Naive thymus-derived CD4-positive, alpha-beta T cell (primary cell): ENCODE measurements around the gene ZSWIM8. TPM values are rescaled to one million over a fixed set of nuclear protein-coding genes. Genes with fewer than 3 reads are reported as not detected.

Source experiments
- ATAC-seq: fragments of 150-1000 bp; cut with Tn5 transposase; 2 replicates; pipeline ENCODE4 v1.10.0; 2021; ENCODE audit warnings: mild to moderate bottlenecking, moderate library complexity
- CTCF ChIA-PET: fragments of 350-600 bp; sonication (Branson Sonifier 250); formaldehyde crosslinking; loops from one replicate; lab custom pipeline; 2021; ENCODE audit warnings: antibody characterized with exemption; lab: Charles Lee
- POLR2A ChIA-PET: fragments of 350-600 bp; sonication (Branson Sonifier 250); formaldehyde crosslinking; loops from one replicate; lab custom pipeline; 2021; ENCODE audit warnings: antibody characterized with exemption, inconsistent platforms; lab: Charles Lee
- DNase-seq, 9 donors: peaks; one replicate each; pipeline versions ENCODE4 v3.0.0 to v3.0.0-alpha.2; 2020 to 2022; ENCODE audit warnings: mixed read lengths in 1 of 9
- H3K27ac ChIP-seq: one replicate; pipeline ENCODE4 v1.7.0; 2013; ENCODE audit warnings: mild to moderate bottlenecking, low read depth, low read length, moderate library complexity
- H3K27me3 ChIP-seq, 2 donors: one replicate each; pipeline ENCODE4 v1.7.0; 2013; ENCODE audit warnings: low read length in 2 of 2, mild to moderate bottlenecking in 2 of 2, moderate library complexity in 2 of 2; ENCODE audit not compliant: control insufficient read depth in 2 of 2, insufficient read depth in 2 of 2
- H3K36me3 ChIP-seq, 3 experiments: 1 replicate in 2 of 3; 2 replicates in 1 of 3; pipeline ENCODE4 v1.7.0; 2013; ENCODE audit warnings: low read length in 3 of 3, mild to moderate bottlenecking in 3 of 3, moderate library complexity in 1 of 3; ENCODE audit not compliant: insufficient read depth in 3 of 3, control insufficient read depth in 2 of 3
- H3K4me1 ChIP-seq, 2 donors: one replicate each; pipeline ENCODE4 v1.7.0; 2013; ENCODE audit warnings: low read length in 2 of 2, mild to moderate bottlenecking in 2 of 2, moderate library complexity in 1 of 2; ENCODE audit not compliant: control insufficient read depth in 2 of 2, insufficient read depth in 2 of 2
- H3K4me3 ChIP-seq: 2 replicates; pipeline ENCODE4 v1.7.0; 2013; ENCODE audit warnings: mild to moderate bottlenecking, low read length
- H3K9me3 ChIP-seq, 3 experiments: 1 replicate in 2 of 3; 2 replicates in 1 of 3; pipeline ENCODE4 v1.7.0; 2013; ENCODE audit warnings: low read length in 3 of 3; ENCODE audit not compliant: control insufficient read depth in 2 of 3
- H3K27ac Mint-ChIP-seq, 9 donors: one replicate each; pipeline ENCODE4 v1.8.0; 2020 to 2022; ENCODE audit warnings: mixed read lengths in 9 of 9, mild to moderate bottlenecking in 8 of 9, moderate library complexity in 5 of 9, inconsistent platforms in 2 of 9
- H3K27me3 Mint-ChIP-seq, 5 donors: one replicate each; pipeline ENCODE4 v1.8.0; 2021 to 2022; ENCODE audit warnings: mixed read lengths in 5 of 5, mild to moderate bottlenecking in 1 of 5
- H3K36me3 Mint-ChIP-seq, 5 donors: one replicate each; pipeline ENCODE4 v1.8.0; 2020 to 2022; ENCODE audit warnings: mixed read lengths in 5 of 5, mild to moderate bottlenecking in 3 of 5, inconsistent platforms in 1 of 5
- H3K4me1 Mint-ChIP-seq, 7 donors: one replicate each; pipeline ENCODE4 v1.8.0; 2020 to 2022; ENCODE audit warnings: mixed read lengths in 7 of 7, mild to moderate bottlenecking in 3 of 7, inconsistent platforms in 1 of 7
- H3K4me3 Mint-ChIP-seq, 10 donors: one replicate each; pipeline ENCODE4 v1.8.0; 2020 to 2022; ENCODE audit warnings: mild to moderate bottlenecking in 10 of 10, mixed read lengths in 10 of 10, moderate library complexity in 6 of 10, inconsistent platforms in 2 of 10
- H3K9me3 Mint-ChIP-seq, 11 donors: one replicate each; pipeline ENCODE4 v1.8.0; 2020 to 2022; ENCODE audit warnings: mixed read lengths in 11 of 11, mild to moderate bottlenecking in 4 of 11, inconsistent platforms in 1 of 11, moderate library complexity in 1 of 11
- intact Hi-C, 2 donors: fragments of 100-400 bp; cut with micrococcal nuclease; formaldehyde crosslinking; loops; one replicate each; pipeline ENCODE4 v1.15.1; 2023
- polyA plus RNA-seq, 2 donors: library from polyadenylated mRNA; unstranded; fragments of 300-500 nt; fragmentation: Illumina TruSeq; gene quantifications; one replicate each; pipeline ENCODE4 v1.2.3, GENCODE V29; 2021
- total RNA-seq, 6 experiments: library from RNA in 5 of 6; stranded (reverse) in 5 of 6; gene quantifications; 1 replicate in 5 of 6; 2 replicates in 1 of 6; pipeline ENCODE4 v1.2.3 and lab custom pipeline; 2021 to 2026

The ZSWIM8 gene
- total and polyA plus RNA-seq, 7 experiments from 2014 or later = 9.9 to 102 (median 82.0) TPM

GRCh38 chr10:73761781-73762180 lies 23.6 kb upstream of the ZSWIM8 start:
- H3K4me1 Mint-ChIP-seq = peaks cover 15 to 51% (median 32%) of the 10 kb centered on the region in 7 donors
- no peaks in the 10 kb centered on the region for H3K27me3 Mint-ChIP-seq
- no peak for ATAC-seq
- H3K27ac Mint-ChIP-seq = peak overlapping the region in 5 of 9 donors; percentile 16 to 82 (median 56)
- no peak overlapping the region for H3K4me3 Mint-ChIP-seq
- Histone ChIP-seq H3K4me3 (no peak overlapping the region), H3K27me3 (no peaks in the 10 kb centered on the region), H3K27ac (no peak overlapping the region), H3K9me3 (no peaks in the 10 kb centered on the region), H3K4me1 (peaks cover 10 to 61% of the 10 kb centered on the region in 2 donors), H3K36me3 (peaks cover 31 to 81% (median 53%) of the 10 kb centered on the region in 3 experiments)
- H3K9me3 Mint-ChIP-seq = no peaks in the 10 kb centered on the region
- DNase-seq = no peak
- peaks cover 17 to 59% (median 41%) of the 10 kb centered on the region in 5 donors for H3K36me3 Mint-ChIP-seq
- ChIA-PET POLR2A (interaction anchor here (1.3 to 3.5 kb wide), 2 partner anchors 8 to 11 kb away, joined by 4 to 10 read pairs; a partner anchor contains a TSS), CTCF (no interaction called here)
- intact Hi-C loops = no loop called here

- Mint-ChIP-seq H3K4me1 (peaks cover 12 to 49% (median 30%) of the 10 kb centered on the region in 7 donors), H3K4me3 (no peak overlapping the region), H3K9me3 (no peaks in the 10 kb centered on the region), H3K27ac (peak overlapping the region in 7 of 9 donors; percentile 2 to 71 (median 33)), H3K27me3 (no peaks in the 10 kb centered on the region), H3K36me3 (peaks cover 17 to 59% (median 41%) of the 10 kb centered on the region in 5 donors)
- ChIA-PET CTCF (interaction anchor here (0.6 to 1.5 kb wide), 3 partner anchors 9 to 117 kb away, joined by 4 to 6 read pairs (median 5); no protein-coding TSS in a partner anchor), POLR2A (interaction anchor here (1.3 to 3.5 kb wide), 2 partner anchors 9 kb away, joined by 4 to 10 read pairs; a partner anchor contains a TSS)
- H3K27ac ChIP-seq = no peak overlapping the region
- H3K4me1 ChIP-seq = peaks cover 10 to 54% of the 10 kb centered on the region in 2 donors
- peaks cover 31 to 79% (median 60%) of the 10 kb centered on the region in 3 experiments for H3K36me3 ChIP-seq
- DNase-seq (no peak), ATAC-seq (no peak)
- no peaks in the 10 kb centered on the region for H3K27me3 ChIP-seq
- intact Hi-C loops = no loop called here
- H3K9me3 ChIP-seq = no peaks in the 10 kb centered on the region
- H3K4me3 ChIP-seq = no peak overlapping the region
Measured at GRCh38 chr10:73762915-73763314, 22.5 kb upstream of the ZSWIM8 start.

DNA sequence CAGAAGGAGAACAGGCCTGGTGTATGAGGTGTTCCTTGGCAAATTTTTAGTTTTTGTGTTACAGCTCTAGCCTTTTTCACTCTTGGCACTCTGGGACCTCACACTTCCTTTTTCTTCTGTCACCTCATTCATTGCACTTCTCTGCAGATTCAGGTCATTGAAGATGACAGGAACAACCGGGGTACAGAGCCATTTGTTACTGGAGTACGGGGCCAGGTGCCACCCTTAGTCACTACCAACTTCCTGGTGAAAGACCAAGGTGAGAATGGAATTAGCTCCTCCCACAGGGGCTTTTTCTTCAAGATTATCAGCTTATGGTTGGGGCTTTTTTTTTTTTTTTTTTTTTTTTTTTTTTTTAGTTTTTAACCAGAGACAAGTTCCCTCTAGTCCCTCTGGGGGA lies 22.1 kb upstream of the ZSWIM8 start:
- Mint-ChIP-seq H3K27ac (peak overlapping the region in 5 of 9 donors; percentile 2 to 62 (median 27)), H3K4me3 (no peak overlapping the region), H3K36me3 (peaks cover 17 to 59% (median 41%) of the 10 kb centered on the region in 5 donors), H3K27me3 (no peaks in the 10 kb centered on the region), H3K9me3 (no peaks in the 10 kb centered on the region), H3K4me1 (peaks cover 8 to 49% (median 27%) of the 10 kb centered on the region in 7 donors)
- intact Hi-C loops = no loop called here
- ATAC-seq = peak; percentile 34
- H3K9me3 ChIP-seq = no peaks in the 10 kb centered on the region
- DNase-seq = peak in 1 of 9 donors; percentile 27
- CTCF ChIA-PET = interaction anchor here (1.3 to 1.5 kb wide), 2 partner anchors 8 to 116 kb away, joined by 5 to 6 read pairs; no protein-coding TSS in a partner anchor
- H3K4me3 ChIP-seq = no peak overlapping the region
- H3K27ac ChIP-seq = no peak overlapping the region
- H3K4me1 ChIP-seq = peaks cover 10 to 50% of the 10 kb centered on the region in 2 donors
- no peaks in the 10 kb centered on the region for H3K27me3 ChIP-seq
- H3K36me3 ChIP-seq = peaks cover 31 to 79% (median 60%) of the 10 kb centered on the region in 3 experiments
- POLR2A ChIA-PET = interaction anchor here (1.0 to 3.5 kb wide), 2 partner anchors 9 to 19 kb away, joined by 3 to 10 read pairs; partner anchors contain the start of gene CHCHD1

DNA sequence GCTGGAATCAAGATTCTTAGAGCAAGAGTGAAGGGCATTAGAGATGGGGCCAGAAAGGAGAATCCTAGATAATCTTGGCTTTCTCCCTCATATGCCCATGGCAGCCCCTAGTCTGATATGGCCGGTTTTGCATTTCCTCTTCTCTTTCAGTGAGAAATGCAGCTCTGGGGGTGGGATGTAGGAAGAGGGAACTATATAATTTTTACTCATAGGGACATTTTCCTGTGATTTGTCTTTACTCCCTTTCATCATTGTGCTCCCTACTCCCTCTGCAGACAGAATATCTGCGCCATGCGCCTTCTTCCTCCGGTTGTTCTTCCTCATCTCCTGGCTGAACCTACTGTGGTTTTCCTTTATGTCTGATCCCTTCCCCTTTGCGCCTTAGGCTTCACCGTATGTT lies 20.3 kb upstream of the ZSWIM8 start:
- ChIA-PET CTCF (interaction anchor here (0.7 to 0.9 kb wide), 2 partner anchors 9 to 83 kb away, joined by 3 to 6 read pairs; no protein-coding TSS in a partner anchor), POLR2A (interaction anchor here (3.5 kb wide), 1 partner anchor 7 kb away, joined by 10 read pairs; a partner anchor contains a TSS)
- Mint-ChIP-seq H3K27ac (peak overlapping the region in 3 of 9 donors; percentile 2 to 49 (median 44)), H3K27me3 (no peaks in the 10 kb centered on the region), H3K4me3 (no peak overlapping the region), H3K4me1 (peaks cover 12 to 49% (median 27%) of the 10 kb centered on the region in 7 donors), H3K36me3 (peaks cover 17 to 64% (median 42%) of the 10 kb centered on the region in 5 donors), H3K9me3 (no peaks in the 10 kb centered on the region)
- peaks cover 11 to 51% of the 10 kb centered on the region in 2 donors for H3K4me1 ChIP-seq
- no peaks in the 10 kb centered on the region for H3K9me3 ChIP-seq
- H3K27ac ChIP-seq = no peak overlapping the region
- no peak overlapping the region for H3K4me3 ChIP-seq
- H3K27me3 ChIP-seq = no peaks in the 10 kb centered on the region
- H3K36me3 ChIP-seq = peaks cover 31 to 75% (median 69%) of the 10 kb centered on the region in 3 experiments
- ATAC-seq = no peak
- intact Hi-C loops = no loop called here
- DNase-seq = no peak

- CTCF ChIA-PET = interaction anchor here (0.5 to 2.0 kb wide), 11 partner anchors 9 to 673 kb away, joined by 3 to 11 read pairs (median 4); partner anchors contain the start of gene ZSWIM8
- Mint-ChIP-seq H3K4me3 (peak overlapping the region in 9 of 10 donors; percentile 1 to 56 (median 24)), H3K27ac (peak overlapping the region; percentile 33 to 90 (median 63)), H3K27me3 (no peaks in the 10 kb centered on the region), H3K9me3 (peaks cover 0 to 1% (median 0%) of the 10 kb centered on the region in 11 donors), H3K4me1 (peaks cover 10 to 47% (median 35%) of the 10 kb centered on the region in 7 donors), H3K36me3 (peaks cover 17 to 64% (median 27%) of the 10 kb centered on the region in 5 donors)
- Histone ChIP-seq H3K9me3 (no peaks in the 10 kb centered on the region), H3K4me3 (no peak overlapping the region), H3K4me1 (peaks cover 13 to 18% of the 10 kb centered on the region in 2 donors), H3K27ac (peak overlapping the region; percentile 25), H3K36me3 (peaks cover 7 to 54% (median 45%) of the 10 kb centered on the region in 3 experiments), H3K27me3 (no peaks in the 10 kb centered on the region)
- ATAC-seq (peak; percentile 56), DNase-seq (peak; percentile 42 to 76 (median 70))
- intact Hi-C loops = loop anchor here in 1 of 2 donors (1.0 to 2.0 kb wide), 2 partner anchors 16 to 39 kb away; partner anchors contain the start of gene ZSWIM8
- POLR2A ChIA-PET = interaction anchor here (0.6 to 9.3 kb wide), 12 partner anchors 10 to 1071 kb away, joined by 3 to 185 read pairs (median 3); partner anchors contain the start of genes CHCHD1, SEC24C and ZSWIM8
Measured at GRCh38 chr10:73768881-73769280, 16.5 kb upstream of the ZSWIM8 start.

DNA sequence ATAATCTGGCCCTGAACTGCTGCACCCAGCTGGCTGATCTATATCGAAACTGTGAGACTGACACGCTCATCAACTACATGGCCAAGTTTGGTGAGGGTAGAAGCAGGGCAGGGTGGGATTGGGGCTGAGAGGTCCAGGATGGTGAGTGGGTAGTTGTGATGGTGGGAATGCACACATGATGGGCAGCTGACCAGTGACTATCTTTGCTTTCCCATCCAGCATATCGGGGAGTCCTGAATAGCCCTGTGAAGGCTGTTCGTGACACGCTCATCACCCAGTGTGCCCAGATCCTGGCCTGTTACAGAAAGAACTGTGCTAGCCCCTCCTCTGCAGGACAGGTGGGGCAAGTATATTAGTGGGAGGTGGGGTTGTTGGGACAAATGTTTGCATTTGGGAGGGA lies 16.0 kb upstream of the ZSWIM8 start:
- Histone ChIP-seq H3K4me1 (peaks cover 17 to 20% of the 10 kb centered on the region in 2 donors), H3K4me3 (no peak overlapping the region), H3K27ac (no peak overlapping the region), H3K36me3 (peaks cover 7 to 51% (median 44%) of the 10 kb centered on the region in 3 experiments), H3K27me3 (no peaks in the 10 kb centered on the region), H3K9me3 (no peaks in the 10 kb centered on the region)
- ChIA-PET CTCF (interaction anchor here (0.5 to 2.0 kb wide), 11 partner anchors 10 to 674 kb away, joined by 3 to 11 read pairs (median 3); partner anchors contain the start of genes CHCHD1 and ZSWIM8), POLR2A (interaction anchor here (0.7 to 9.3 kb wide), 9 partner anchors 9 to 111 kb away, joined by 3 to 185 read pairs (median 3); partner anchors contain the start of genes CHCHD1, SEC24C and ZSWIM8)
- DNase-seq (no peak), ATAC-seq (no peak)
- Mint-ChIP-seq H3K27me3 (no peaks in the 10 kb centered on the region), H3K27ac (peak overlapping the region; percentile 33 to 90 (median 75)), H3K36me3 (peaks cover 17 to 66% (median 26%) of the 10 kb centered on the region in 5 donors), H3K4me3 (peak overlapping the region in 8 of 10 donors; percentile 3 to 56 (median 32)), H3K9me3 (peaks cover 0 to 1% (median 0%) of the 10 kb centered on the region in 11 donors), H3K4me1 (peaks cover 15 to 52% (median 41%) of the 10 kb centered on the region in 7 donors)
- intact Hi-C loops = loop anchor here in 1 of 2 donors (1.0 to 2.0 kb wide), 2 partner anchors 15 to 39 kb away; partner anchors contain the start of gene ZSWIM8
